ENCODE results near the gene GNAL.

Gene GNAL

DNA sequence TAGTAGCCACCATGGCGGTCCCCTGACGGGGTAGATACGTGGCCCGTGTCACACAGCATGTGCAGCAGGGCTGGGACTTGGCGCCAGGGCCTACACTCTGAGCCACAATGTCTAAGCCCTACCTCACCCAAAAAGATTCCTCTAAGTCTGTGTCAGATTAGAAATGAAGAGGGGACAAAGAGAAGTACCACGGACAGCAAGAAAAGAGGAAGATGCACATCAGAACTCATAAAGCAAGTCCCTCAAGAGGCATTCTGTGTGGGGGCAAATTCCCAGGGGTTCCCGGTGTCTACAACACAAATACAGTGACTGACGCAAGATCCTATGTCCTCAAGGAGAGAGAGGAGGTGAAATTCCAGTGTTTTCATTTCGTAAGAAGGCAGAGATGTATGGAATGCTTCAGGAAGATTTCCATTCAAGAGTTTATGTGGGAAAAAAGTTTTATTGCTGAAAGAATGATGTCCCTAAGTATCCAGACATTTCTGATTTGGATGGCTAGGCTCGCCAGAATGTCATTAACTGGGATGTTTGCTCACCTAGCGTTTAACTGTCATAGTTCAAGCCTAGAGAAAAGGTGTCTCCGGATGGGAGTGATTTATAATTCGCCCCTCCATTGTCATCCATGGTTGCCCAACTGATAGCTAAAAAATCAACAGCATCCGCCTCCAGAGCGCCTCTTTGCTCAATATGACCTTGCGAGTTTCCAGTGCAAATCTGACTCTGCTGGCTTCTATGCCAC lies 86.5 kb downstream of the GNAL start:
- no peak for DNase-seq

DNA sequence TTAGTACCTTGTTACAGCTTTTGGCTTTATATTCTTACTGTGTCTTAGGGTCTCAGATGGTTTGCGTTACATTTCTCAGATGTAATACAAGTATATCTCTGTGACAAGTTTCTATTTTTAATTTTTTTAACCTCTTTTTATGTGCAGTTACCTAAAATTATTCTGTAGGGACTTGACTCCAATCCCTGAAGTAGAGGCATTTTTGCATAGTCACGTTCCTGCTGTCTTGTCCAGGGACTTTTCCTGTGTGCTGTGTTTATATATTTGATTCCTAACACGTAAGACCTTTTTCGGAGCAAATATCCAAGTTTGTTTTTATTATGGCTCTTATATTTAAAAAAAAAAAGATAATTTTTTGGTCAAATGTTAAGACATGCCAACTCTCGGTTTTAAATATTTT lies 91.0 kb downstream of the GNAL start:
- no peak for DNase-seq

DNA sequence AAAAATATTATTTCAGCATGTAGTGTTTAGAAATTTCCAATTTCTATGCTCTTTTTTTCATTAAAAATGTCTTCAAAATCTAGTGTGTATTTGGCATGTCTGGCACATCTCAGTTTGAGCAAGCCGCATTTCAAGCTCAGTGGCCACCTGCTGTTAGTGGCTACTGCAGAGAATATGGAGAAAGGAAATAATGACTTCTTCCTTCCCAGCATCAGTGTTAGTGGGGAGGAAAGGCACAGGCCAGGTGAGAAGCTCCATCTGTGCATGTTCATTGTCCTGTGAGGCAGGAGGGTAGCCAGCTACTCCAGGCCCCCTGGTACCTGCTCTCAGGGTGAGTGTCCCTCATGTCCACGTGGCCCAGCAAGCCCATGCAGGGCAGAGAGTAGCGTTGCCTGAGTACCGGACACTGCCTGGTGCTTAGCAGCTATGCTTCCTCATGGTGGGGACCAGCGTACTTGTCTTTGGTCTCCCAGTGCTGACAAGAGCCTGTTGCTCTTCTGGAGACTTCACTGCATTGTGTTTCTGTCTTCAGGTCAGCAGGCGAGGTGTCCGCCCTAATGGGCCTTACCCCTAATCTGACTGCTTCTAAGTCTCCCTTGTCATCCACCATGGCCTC lies 94.8 kb downstream of the GNAL start:
- DNase-seq, result no peak

DNA sequence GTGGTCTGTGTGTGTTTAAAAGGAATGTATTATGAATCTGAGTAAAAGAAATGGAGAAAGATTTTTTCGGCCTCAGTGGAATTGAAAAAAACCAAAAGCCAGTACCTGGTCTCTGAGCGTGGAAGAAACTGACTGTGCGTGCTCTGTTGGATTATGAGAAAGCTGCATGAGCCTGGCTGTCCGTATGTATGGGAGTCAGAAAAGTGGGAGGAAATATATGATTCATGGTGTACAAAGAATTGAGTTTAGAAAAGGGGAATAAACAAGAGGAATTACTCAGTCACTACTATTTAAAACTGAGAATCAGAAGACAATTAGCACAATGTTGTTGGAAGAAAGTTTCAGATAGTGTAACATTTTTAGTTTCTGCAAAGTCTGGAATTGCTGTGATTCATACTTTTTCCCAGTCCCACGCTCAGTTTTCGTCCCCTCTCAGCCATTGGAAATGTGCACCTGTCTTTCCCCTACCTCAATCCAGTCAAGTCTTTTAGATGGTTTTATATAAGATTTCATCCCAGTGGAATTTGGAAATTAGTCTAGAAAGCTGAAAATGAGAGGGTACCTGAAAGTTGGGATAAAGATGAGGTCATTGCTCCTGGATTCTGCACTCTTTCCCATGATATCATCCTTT lies 95.7 kb downstream of the GNAL start:
- DNase-seq, result no peak

DNA sequence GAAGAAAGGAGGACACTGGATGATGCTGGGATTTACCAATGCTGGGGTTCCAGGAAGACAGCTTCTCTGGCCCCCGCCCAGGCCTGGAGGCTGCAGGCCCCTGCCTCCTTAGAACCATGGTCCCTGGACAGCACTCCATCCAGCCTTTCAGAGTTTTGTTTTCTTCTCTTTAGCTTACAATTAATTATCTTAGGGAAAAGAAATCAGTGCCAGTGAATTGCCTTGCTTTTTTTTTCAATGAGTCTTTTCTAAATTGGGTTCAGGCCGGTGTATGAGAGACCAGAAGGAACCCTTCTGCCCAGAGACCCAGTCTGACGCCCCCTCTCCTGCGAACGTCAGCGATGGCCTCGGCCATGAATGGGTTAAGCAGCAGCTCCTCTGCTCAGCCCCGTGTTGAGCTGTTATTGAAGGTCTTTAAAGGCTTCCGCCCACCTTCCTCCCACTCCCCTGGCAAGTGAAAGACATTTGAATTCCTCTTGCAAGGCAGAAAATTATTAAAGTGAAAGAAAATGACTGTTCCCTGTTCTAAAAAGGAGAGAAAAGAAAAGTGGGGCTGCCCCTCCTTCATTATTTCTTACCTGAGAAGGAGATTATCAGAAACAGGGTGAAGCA lies 96.5 kb downstream of the GNAL start:
- DNase-seq, result no peak

DNA sequence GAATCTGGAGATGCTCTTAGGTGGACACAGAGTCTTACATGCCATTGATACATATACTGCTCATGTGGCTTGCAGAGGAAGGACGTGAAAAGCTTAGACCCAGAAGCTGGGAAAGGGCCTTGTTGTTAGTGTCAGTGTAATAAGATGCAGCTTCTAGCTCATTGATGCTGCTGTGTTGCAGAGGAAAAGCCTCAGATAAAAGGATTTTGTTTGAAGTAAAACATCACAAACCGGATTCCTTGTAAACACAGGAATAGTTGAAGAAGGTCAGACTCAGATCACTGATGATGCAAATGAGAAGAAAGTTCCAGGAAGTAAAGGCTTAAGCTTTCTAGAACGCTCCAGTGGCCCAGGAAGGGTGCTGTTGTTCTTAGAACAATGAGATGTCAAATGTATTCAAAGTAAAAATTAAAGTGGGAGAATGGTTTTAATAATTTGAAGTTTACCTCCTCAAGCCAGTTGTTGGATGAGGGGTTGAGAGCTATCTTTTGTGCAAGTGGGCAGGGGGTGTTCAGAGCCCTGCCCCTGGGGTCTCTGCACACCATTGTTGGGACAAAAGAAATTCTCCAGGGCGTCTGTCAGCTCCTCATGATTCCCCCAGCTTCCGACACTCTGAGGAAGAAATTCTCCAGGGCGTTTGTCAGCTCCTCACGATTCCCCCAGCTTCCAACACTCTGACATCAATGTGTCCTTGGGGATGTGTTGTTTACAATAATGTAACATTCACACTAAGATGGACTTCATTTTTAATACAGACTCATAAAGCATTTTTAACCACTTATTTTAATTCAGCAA lies 100.8 kb downstream of the GNAL start:
- DNase-seq, result no peak

DNA sequence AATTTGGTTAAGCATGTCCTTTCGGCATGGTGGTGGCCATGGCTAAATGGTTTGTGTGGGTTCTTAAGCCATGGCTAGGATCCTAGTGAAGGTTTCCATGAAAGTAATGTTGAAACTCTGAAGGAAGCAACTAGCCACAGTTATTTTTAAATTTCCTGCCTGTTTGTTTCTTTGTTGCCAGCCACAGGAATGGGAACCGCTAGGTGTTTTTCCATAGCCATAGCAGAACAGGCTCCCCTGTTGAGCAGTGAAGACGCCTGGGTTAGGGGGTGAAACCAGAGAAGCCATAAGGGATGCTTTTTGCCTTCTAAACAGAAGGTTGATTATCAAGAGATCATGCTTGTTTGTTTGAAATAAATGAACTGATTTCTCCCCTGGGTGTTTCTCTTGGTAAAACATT lies 102.1 kb downstream of the GNAL start:
- no peak for DNase-seq

DNA sequence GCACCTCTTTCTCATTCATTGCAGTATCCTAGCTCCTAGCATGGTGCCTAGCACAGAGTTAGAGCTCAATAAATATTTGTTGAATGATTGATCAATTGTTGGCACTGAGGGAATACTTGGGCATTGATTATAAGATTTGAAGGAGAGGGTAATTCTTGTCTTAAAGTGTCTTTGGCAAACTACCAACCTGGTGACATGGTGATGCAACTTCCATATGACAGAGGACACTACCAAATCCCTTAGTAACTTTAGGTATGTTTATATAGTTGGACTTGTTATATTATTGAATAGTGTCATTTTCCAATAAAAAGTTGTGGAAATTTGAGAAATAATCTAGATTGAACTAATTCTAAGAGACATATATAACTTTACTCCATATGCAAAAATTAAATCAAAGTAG lies 103.6 kb downstream of the GNAL start:
- DNase-seq, result no peak

DNA sequence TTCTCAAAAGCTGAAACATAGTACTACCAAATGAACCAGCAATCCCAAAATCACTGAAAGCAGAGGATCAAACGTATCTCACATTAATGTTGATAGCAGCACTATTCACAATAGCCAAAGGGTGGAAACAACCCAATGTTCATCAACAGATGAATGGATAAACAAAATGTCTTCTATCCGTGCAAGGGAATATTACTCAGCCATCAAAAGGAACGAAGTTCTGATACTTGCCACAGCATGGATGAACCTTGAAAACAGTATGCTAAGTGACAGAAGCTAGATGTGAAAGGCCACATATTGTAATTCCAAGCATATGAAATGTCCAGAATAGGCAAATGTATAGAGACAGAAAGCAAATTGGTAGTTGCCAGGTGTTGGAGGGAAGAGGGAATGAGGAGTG lies 105.1 kb downstream of the GNAL start:
- DNase-seq, result no peak

DNA sequence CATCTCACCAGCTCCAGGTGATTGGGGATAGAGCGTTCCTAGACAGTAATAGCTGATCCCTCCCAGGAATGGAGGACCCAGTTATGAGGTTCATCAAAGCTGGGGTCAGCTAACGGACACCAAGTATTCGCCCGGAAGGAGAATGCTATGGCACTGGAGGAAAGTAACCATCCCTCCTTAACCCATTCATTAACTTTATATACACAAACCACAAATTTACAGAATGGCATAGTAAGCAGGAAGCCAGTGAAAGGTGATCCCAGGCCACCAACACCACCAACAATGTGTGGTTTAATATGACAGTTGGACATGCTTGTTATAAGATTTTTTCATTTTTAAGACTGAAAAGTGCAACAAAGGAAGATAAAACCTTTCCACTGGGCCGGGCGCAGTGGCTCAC lies 106.9 kb downstream of the GNAL start:
- DNase-seq, result no peak

DNA sequence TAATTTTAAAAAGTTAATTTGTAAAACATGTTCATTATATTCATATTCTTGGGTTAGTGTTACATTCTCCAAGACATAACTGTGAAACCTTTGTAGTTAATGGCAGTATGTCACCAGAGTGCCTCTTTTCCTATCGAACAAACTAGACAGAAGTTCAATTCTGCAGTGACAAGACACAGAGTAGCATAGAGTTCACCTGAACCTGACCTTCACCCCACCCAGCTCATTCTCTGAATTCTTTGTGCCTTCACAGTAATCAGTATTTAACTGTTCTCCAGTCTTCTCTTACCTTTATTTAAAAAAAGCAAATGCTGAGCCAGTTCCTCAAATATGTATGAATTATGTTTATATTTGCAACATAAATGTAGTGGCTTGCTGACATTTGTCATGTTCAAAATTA lies 109.2 kb downstream of the GNAL start:
- DNase-seq, result no peak

DNA sequence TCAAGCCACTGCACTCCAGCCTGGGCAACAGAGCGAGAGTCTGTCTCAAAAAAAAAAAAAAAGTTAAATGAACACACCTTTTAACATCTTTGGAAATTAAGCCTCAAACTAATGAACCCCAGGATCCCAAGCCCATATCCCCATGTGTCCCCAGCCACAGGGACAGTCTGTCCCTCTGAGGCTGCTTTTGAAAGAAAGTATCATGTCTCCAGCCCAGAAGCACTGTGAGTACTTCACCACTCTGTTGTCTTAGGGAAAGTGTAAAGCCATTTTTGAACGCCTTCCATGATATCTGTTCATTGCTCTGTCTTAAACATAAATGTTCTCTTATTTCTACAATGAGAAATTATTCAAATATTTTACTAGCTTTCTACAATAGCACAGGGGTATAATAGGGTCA lies 110.0 kb downstream of the GNAL start:
- no peak for DNase-seq

DNA sequence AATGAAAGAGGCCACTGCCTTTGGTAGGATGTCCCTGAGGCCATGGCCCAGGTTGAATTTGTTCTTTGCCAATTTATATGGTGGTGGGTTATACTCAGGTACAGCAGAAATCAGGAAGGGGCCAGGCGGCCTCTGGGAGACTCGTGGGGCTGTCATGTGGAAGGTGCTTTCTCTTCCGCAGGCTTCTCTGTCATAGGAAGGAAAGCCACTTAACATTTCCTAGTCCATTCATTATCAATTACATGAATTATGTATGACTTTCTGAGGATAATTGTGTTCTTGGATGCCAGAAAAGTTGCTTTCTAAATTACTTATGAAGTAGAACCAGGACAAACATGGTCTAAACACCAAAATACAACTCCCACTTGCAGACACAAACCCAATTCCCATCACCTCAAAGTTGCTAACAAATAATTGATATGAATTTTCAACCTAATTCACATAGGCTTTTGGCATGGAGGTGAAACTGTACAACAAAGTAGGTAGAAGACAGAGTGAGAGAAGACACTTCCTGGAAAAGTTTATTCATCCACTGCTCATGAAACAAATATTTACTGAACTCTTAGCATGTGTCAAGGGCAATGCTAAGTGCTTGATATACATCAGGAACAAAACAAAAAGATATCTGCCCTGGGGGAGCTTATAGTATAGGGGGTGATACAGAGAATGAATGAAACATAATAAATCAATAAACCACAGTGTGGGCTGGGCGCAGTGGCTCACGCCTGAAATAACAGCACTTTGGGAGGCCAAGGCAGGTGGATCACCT lies 111.7 kb downstream of the GNAL start:
- no peak for DNase-seq

DNA sequence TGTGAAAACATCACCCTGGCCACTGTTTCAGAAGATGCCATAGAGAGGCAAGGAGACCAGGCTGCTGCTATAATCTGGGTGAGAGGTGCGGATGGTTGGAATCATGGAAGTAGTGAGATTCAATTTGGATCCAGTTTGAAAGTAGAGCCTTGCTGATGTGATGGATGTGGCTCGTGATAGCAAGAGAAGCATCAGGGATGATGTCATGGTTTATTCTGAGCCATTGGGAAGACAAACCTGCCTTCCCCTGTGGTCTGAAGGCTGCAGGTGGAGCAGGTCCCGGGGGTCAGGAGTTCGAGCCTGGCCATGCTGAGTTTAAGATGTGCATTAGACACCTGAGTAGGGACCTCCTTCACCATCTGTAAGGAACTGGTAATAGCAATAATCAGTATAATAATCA lies 112.5 kb downstream of the GNAL start:
- no peak for DNase-seq

DNA sequence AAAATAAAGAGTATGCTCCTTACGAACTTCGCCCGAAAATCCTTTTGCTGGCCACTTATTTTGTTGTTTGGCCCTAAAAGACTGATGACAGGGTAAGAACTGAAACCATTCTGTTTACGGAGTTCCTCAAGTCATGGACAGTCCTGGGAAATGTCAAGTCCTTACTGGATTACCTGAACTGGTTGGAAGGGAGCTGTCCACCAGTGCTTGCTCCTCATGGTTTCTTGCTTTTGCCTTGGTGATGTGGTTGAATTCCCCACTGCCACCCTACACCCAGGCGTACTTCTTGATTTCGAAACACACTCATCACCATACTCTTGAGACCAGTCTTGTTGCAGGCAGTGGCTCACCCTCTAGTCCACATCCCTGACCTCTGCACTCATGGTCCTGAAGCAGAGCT lies 113.1 kb downstream of the GNAL start:
- DNase-seq, result no peak

DNA sequence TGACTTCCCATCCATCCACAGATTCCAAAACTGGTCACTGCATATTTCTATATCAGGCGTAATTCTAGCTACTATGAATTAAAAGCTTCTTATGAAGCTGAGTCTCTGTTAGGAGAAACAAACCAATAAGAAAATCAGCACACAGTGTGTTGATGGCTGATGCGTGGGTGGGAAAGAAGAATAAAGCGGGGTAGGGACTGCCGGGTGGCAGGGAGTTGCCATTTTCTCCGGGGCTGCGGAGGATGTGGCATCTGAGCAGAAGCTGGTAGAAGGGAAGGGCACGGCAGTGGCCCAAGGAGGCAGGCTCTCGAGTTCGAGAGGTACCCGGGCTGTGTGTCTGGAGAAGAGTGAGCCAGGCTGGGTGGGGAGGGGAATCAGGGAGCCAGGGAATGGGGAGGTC lies 113.5 kb downstream of the GNAL start:
- no peak for DNase-seq

DNA sequence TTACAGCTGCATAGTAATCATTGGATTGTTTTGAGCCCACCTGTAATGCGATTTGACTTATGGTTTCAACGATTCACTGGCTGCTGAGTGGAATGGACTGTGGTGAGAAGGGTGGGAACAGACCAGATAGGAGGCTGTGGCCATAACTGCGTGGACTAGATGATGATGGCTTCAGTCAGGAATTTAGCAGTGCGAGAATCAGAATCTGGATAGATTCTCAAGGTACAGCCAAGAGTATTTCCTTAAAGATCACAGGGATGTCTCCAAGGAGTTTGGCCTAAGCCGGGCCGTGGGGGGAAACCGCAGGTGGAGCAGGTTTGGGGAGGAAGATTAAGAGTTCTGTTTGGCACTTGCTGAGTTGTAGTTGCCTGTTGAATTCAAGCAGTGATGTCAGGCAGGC lies 118.2 kb downstream of the GNAL start:
- no peak for DNase-seq

DNA sequence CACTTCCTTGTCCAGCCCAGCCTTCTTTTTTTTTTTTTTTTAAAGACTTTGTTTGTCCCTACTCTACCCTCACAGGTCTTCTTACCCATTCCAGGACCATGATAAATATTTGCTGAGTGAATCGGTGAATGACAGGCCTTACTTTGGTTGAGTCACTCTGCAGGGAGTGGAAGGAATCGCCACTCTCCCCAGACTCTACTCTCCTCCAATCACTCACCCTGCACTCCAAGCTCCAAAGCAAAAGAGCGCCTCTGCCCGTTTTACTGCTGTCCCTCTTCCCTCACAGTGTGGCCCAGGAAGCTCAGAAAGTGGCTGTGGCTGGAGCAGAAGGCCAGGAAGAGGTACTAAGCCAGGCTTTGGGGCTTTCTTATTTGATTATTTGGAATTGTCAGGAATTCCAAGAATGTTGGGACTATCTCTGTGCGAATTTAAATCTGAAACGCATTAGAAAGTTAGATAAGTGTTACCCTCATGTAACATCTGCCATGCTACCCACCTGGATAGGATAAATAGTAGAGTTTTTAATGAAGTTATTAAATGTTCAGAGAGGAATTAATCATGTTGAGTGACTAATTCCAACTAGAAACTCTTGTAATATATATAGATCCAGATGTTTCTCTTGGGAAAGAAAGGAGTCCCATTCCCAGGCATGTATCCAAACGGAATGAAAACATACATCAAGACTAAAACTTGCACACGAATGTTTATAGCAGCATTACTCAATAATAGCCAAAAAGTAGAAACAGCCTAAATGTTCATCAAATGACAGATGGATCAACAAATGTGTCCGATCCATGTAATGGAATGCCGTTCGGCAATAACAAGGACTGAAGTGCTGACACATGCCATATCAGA lies 119.2 kb downstream of the GNAL start:
- DNase-seq, result no peak

DNA sequence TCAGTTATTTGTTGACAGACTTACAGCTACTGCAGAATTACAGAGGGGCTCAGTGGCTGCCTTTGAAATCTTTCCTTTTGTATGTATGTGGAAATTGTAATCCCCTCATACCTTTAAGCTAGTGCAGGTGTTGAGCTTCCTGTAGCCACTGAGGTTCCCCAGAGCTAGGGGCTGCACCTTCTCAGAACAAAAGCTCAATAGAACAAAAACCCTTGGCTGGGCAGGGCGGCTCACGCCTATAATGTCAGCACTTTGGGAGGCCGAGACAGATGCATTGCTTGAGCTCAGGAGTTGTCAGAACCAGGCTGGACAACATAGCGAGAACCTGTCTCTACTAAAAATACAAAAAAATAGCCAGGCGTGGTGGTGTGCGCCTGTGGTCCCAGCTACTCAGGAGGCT lies 120.8 kb downstream of the GNAL start:
- no peak for DNase-seq

DNA sequence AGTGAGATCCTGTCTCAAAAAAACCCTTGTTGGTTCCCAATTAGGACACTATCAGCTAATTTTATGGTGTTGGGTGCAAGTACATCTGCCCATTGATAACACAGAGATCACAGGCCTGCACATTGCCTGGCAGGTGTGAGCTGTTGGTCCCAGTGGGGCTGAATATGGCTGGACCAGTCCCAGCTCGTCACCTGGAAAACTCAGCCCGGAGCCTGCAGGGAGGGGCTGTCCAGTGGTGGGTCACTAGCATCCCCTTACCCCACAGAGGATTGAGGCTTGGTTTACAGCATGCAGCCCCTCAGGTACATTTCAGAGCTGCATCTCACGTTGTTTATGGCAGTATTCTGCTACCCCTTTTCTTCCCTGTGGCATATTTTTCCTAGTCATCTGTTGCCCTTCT lies 121.3 kb downstream of the GNAL start:
- no peak for DNase-seq

DNA sequence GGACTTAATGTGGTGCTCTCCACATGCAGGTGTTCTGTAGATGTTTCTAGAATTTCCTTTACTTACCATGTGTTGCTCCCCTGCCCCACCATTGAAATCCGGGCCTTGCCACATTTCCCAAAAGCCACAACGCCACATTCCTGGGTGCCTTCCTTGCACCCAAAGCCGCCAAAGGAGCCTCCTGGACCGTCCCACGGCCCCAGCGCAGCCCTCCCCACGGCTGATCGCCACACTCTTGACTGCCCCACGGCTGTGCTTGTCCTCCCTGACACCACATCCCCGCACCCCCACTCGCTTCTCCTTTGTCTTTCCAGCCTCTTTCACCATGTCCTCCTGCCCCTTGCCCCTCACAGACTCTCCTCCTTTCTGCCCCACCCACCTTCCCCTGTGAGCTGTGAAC lies 121.9 kb downstream of the GNAL start:
- DNase-seq, result no peak

DNA sequence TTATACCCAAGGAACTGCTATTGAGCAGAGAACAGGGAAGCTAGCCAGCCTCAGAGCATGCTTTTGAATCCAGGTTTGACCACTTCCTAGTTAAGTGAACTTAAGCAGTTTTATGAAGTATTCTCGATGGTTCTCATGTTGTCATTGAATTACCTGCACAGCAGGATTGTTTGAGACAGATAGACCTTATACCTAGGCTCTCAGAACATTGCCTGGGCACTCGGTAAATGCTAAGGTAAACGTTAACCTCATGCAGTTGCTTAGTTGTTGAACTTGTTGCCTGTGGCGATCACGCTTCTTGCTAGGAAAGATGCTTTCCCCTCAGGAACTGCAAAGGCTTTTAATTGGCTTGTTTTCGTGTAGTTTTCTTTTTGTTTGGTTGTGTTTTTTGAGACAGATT lies 128.2 kb downstream of the GNAL start:
- DNase-seq, result no peak
